HG02884 (cell line): ENCODE data around the gene SLC25A39.
"Not testable (repeated sequence)": the region's sequence is repeated elsewhere in the genome, so short reads cannot be mapped to it uniquely, and the experiment has no call there.

Experiments used
- ATAC-seq: cut with Tn5 transposase; IDR thresholded peaks from one replicate; pipeline ENCODE4 v1.9.1; 2021; ENCODE audit warnings: mild to moderate bottlenecking, moderate library complexity; ENCODE audit not compliant: unreplicated experiment

SLC25A39 gene

DNA sequence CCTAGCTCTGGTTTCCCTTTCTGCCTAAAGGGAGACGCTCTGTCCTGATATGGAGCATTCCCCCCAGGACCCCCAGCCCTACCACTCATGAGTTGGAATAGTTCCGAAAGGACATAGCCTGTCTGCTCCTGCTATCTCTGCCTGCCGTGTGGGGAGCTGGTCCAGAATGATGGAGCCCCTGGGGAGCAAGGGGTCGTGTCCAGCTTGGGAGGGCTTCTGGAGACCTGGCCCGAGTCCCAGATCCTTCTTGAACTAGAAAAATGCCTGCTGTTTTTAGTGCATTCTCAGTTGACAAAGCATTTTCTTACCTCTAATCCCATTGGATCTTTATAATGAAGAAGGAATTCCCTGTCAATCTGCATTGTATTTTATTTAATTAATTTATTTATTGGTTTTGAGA is 11.3 kb upstream of the SLC25A39 start:
- no peak for ATAC-seq

DNA sequence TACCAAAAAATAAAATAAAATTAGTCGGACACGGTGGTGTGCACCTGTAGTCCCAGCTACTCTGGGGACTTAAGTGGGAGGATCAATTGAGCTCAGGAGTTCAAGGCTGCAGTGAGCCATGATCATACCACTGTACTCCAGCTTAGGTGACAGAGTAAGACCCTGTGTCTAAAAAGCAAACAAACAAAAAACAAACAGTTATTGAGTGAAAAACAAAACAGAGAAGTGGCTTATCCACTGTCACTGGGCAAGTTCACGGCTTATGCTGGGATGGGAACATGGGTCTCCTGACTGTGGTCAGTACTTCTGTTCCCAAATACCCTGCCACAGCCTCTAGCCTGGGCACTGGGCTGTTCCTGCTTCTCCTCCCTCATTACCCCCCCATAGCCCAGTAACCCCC is 10.9 kb upstream of the SLC25A39 start:
- ATAC-seq = no peak

DNA sequence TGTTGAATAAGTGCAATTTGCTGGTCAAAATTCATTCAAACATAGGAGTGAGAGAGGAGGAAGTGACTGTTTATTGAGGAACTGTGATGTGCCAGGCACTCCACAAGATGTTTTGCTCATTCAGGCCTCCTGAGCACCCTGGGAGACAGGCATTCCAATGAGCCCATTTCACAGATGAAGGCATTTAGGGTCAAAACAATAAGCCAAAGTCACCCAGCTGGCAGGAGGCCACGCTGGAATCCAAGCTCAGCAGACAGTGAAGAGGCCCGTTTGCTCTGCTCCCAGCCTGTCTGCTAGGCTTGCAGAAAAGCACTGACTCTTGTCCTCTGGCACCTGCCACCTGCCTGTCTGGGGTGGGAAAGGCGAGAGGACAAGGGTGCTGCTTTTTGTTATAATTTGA is 10.1 kb upstream of the SLC25A39 start:
- ATAC-seq = no peak

DNA sequence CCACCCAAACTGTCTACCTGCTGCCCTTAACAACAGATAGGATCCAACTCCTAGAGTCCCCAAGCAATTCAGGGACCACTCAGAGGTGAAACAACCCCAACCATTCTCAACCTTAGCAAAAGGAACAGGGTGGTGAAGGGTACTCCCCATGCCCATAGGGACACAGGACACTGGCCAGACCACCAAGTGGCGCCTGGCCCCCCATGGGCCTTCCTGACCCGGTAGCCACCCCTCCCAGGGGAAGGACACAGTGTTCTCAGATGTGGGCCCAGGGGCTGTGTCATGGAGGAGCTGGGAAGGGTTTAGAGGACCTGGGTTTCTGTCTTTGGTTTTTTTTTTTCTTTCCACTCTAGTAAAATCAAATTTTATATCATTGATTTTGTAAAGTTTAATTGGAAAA is 9.7 kb upstream of the SLC25A39 start:
- no peak for ATAC-seq

DNA sequence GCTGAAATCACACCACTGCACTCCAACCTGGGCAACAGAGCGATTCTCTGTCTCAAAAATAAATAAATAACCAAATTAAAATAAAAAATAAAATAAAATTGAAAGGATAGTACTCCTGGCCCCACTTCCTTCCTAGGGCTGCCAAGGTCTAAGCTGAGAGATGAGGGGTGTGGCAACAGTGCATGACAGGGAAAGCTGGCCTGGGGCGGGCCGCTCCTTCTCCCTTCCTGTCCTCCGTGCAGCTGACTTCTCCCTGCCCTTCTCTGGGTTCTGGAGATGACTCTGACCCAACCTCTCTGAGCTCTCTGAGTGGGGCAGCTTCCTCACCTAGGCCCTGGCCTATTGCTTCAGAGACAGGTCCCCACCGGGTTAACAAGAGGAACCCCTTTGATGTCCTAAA is 8.7 kb upstream of the SLC25A39 start:
- ATAC-seq = no peak

GRCh38 chr17:44331249-44331760 is 6.7 kb upstream of the SLC25A39 start:
- ATAC-seq = no peak

DNA sequence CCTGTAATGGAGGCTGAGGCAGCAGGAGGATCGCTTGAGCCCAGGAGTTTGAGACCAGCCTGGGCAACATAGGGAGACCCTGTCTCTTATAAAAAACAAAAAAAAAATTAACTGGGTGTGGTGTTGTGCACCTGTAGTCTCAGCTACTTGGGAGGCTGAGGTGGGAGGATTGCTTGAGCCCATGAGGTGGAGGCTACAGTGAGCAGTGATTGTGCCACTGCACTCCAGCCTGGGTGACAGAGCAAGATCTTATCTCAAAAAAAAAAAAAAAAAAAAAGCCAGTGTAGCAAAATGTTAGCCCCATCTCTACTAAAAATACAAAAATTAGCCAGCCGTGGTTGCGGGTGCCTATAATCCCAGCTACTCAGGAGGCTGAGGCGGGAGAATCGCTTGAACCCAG is 5.6 kb upstream of the SLC25A39 start:
- not testable (repeated sequence) for ATAC-seq

DNA sequence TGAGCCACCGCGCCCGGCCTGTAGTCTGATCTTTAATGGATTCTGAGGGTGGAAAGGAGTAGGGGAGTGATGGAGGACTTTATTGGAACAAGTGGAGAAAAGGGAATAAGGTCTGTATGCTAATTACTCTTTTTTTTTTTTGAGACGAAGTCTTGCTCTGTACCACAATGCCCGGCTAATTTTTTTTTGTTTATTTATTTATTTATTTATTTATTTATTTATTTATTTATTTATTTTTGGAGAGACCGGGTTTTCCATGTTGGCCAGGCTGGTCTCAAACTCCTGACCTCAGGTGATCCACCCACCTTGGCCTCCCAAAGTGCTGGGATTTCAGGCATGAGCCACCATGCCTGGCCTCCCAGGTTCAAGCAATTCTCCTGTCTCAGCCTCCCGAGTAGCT is 4.9 kb upstream of the SLC25A39 start:
- ATAC-seq = not testable (repeated sequence)

DNA sequence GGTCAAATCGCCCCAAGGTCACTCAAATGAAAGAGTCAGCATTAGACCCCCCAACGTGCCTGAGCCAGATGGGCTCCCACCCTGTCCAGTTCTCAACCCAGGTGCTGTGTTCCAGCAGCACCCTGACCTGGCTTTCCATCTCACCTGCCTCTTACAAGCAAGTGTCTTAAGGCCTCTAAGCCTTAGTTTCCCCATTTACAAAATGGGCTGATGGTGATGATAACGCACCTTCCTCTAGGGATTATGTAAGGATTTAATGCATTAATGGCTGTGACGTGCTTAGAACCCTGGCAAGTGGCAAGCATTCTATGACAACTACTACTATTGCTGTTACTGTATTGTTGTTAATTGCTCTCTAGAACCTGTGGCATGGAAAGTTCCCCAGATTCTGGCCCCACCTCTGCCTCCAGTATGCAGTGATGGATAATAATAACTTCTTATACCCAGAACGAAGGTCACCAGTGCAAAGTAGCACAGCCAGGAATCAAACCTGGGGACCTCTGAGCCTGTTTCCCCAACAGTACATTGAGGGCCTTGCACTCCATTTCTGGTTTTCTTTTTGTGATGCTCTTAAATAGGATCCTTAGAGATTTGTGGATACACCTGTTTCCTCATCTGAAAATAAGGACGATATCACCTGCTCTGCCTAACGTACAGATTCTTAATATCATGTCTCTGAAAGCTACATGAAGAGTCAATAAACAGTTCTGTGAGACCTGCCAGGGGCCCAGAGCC is 3.3 kb upstream of the SLC25A39 start:
- no peak for ATAC-seq

DNA sequence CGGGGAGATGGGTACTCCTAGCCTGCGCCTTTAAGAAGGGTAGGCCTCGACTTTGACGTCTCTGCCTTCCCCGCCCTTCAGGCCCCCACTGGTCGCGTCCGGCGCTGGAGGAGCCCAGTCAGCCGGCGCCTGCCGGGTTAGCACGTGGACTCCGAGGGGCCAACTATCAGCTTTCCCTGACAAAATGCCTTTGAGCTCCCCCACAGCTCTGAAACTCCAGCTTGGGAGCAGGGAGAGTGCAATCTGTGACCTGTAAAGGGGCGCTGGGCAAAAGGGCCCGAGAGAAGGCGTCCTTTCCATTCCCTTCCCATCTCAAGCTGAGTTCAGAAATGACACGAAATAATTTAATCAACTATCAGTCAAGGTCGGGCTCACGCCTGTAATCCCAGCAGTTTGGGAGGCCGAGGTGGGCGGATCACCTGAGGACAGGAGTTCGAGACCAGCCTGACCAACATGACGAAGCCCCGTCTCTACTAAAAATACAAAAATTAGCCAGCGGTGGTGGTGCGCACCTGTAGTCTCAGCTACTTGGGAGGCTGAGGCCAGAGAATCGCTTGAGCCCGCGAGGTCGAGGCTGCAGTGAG is 2.3 kb upstream of the SLC25A39 start:
- ATAC-seq = peak; percentile 43

- ATAC-seq = peak; percentile 16
These were observed 492 bp downstream of the SLC25A39 start for GRCh38 chr17:44324092-44324570.

GRCh38 chr17:44323359-44324091 is 1.1 kb downstream of the SLC25A39 start:
- no peak for ATAC-seq

GRCh38 chr17:44322236-44322895 is 2.3 kb downstream of the SLC25A39 start:
- ATAC-seq = no peak

GRCh38 chr17:44321246-44322120 is 3.1 kb downstream of the SLC25A39 start:
- ATAC-seq = no peak

DNA sequence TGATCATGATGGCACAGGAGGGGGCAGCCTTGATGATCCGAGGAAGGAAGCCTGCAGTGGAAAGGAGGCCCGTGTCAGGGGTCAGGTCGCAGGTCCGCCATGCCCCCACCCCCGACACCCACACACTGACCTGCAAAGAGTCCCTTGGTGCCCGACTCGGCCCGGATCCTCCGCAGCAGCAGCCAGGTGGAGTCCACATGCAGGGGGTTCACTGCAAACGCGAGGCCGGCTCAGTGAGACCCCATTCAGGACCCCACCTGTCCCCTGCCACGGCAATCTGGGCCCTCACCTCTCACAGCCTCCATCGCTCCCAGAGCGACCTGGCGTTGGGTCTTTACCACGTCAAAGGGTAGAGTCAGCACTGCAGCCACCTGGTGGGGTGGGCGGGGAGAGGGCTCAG is 4.6 kb downstream of the SLC25A39 start:
- no peak for ATAC-seq

DNA sequence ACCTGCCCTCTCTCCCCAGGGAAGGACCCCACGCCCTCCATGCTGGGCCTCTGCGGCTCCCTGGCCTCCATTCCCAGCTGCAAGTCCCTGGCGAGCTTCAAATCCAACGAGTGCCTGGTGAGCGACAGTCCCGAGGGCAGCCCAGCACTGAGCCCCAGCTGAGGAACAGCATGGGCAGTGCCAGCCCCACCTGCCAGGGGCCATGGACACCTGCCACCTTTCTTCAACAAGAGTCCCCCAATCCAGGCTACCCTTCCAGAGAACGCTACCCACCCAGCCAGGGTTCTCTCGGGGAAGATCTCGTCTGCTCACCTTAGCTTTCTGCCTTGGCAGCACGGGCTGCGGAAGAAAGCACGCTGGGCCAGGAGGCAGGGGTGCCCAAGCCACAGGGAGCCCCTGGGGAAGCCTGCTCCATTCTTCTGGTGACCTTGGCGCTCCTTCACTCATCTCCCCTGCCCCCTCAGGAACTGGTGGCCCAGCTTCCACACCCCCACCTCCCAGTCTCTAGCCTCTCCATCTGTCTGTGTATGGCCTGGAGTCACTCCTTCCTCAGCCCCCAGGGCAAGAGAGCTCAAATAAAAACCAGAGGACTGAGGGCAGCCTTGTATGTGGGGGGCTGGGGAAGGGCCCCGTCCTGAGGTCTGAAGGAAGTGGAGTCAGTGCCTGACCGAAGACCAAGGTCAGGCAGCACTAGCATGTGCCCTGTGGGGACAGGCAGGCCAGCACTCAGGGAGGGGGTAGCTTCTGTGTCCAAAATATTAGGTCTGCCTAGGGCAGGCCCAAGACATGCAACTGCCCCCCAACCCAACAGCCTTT is 6.3 kb downstream of the SLC25A39 start:
- no peak for ATAC-seq

GRCh38 chr17:44317545-44317944 is 7.1 kb downstream of the SLC25A39 start:
- no peak for ATAC-seq

DNA sequence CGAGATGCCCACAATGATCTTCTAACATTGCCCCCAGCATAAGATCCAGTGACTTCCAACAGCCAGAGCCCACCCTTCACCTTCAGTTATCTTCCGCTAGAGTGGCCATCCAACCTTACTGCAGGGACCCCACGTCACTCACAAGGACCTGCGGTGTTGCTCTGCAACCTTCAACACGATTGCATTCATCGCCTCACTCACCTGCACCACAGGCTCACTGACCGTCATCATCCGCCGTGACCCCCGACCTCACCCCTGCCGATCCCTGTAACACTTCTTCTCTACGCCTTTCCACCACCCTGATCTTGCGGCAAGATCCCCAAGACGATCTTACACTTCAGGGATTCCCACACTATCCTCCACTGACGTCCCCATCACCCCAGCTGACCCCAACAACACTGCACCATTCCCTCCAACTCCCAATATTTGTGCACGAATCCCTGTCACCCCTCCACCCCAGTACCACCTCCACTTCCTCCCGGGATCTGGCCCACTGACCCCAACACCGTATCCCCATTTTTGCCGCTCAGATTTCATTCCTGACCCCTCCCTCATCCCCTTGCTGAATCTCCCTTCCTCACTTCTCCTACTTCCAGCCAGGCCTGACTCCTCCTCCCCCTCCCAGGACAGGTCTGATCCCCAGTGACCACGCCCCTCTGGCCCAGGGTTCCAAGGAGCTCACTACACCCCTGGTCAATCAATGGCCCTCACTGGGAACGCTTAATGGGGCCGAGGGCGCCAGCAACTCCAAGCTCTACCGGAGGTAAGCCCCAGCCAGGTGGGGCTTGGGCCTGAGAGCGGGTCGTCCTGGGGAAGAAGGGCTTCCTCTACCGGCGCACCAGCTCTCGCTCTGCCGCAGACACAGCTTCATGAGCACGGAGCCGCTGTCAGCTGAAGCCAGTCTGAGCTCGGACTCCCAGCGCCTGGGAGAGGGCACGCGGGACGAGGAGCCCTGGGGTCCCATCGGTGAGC is 8.6 kb downstream of the SLC25A39 start:
- ATAC-seq = no peak
